Measurements from ENCODE around the gene LMO2. TPM values are rescaled to one million over a fixed set of nuclear protein-coding genes. Genes with fewer than 3 reads are reported as not detected.
A peak's percentile ranks its signal among the peaks of the same experiment; 100 is the strongest.

Gene LMO2
- total RNA-seq, 2 donors from 2014 or later, result 37.0 to 74.3 TPM

DNA sequence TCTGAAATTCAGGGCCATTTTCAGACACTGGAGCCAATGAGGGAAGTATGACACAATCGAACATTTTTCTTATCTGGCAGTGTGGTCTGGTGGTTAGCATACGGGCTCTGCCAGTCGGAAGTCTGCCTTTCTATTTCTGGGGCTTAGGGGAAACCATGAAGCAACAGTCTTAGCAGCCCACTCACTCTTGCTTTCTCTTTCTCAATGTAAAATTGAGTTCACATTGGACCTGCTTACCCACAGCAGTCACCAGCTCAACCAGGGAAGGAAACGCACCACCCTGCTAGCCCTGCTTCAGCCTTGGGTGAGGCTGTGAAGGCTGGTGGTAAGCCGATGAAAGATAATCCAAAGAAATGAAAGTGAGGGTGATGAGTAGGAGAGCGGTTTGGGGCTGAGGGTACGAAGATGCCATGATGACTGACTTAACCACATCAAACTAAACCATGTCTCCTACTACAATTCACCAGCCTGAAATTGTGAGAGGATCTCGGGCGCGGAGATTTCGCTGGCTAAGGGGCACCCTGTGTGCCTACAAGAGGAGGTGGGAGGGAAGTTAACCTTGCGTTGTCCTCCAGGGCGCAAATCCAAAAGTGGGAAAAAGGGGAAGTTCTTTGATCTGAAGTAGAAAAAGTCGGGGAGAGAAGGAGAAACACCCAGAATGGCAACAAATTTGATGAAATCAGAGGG is 2.0 kb upstream of the LMO2 start:
- no peaks in the 10 kb centered on the region for H3K27me3 ChIP-seq (replicated peaks; ENCODE audit: insufficient read depth)
- no peaks in the 10 kb centered on the region for H3K9me3 ChIP-seq
- DNase-seq (ENCODE audit: low spot score) (no peak), ATAC-seq (ENCODE audit: insufficient number of reproducible peaks, low FRiP score, low read depth) (no peak)
- peaks cover 4 to 6% of the 10 kb centered on the region in 2 donors for H3K4me1 ChIP-seq (ENCODE audit: control insufficient read depth in 1 of 2, low read depth in 2 of 2)
- no peaks in the 10 kb centered on the region for H3K36me3 ChIP-seq
- H3K27ac ChIP-seq, result no peak overlapping the region
- TF ChIP-seq, protein P1, sequence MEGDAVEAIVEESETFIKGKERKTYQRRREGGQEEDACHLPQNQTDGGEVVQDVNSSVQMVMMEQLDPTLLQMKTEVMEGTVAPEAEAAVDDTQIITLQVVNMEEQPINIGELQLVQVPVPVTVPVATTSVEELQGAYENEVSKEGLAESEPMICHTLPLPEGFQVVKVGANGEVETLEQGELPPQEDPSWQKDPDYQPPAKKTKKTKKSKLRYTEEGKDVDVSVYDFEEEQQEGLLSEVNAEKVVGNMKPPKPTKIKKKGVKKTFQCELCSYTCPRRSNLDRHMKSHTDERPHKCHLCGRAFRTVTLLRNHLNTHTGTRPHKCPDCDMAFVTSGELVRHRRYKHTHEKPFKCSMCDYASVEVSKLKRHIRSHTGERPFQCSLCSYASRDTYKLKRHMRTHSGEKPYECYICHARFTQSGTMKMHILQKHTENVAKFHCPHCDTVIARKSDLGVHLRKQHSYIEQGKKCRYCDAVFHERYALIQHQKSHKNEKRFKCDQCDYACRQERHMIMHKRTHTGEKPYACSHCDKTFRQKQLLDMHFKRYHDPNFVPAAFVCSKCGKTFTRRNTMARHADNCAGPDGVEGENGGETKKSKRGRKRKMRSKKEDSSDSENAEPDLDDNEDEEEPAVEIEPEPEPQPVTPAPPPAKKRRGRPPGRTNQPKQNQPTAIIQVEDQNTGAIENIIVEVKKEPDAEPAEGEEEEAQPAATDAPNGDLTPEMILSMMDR (IDR thresholded peaks at IDR 0.05), result no peak
- H3K4me3 ChIP-seq, result peak overlapping the region; percentile 20

DNA sequence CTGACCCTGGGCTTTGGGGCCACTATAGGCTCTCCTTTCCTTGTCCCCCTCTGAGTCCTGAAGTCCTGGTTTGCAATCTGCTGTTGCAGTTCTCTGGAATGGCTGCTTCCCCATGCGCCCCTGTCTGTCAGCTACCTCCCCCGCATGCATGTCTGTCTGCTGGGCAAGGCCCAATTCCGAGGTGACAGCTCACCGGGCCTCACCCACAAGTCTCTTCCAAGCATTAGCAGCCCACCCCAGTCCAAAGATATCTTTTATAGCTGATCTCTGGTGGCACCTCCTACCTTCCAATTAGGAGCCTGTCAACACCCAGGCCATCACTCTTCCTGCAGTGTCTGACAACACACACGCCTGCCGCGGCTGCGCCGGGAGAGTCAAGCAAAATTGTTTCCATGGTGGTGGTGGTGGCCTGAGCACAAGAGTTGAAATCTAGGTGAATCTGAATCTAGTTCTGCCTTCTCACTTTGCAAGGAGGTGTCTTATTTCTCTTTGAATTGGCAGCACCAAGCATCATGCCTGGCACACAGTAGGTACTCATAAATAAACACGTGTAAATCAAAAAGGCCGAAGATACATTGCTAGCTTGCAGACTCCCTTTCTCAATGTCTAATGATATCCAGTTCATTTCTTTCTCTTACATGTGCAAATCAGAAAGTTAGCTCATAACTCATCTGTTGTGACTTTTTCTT is 1.2 kb upstream of the LMO2 start:
- Histone ChIP-seq H3K27me3 (replicated peaks; ENCODE audit: insufficient read depth) (no peaks in the 10 kb centered on the region), H3K4me3 (no peak overlapping the region), H3K36me3 (no peaks in the 10 kb centered on the region), H3K9me3 (no peaks in the 10 kb centered on the region), H3K27ac (no peak overlapping the region), H3K4me1 (ENCODE audit: control insufficient read depth in 1 of 2, low read depth in 2 of 2) (no peaks in the 10 kb centered on the region)
- no peak for ATAC-seq (ENCODE audit: insufficient number of reproducible peaks, low FRiP score, low read depth)
- no peak for DNase-seq (ENCODE audit: low spot score)
- TF ChIP-seq, protein P1 (IDR thresholded peaks at IDR 0.05), result no peak

DNA sequence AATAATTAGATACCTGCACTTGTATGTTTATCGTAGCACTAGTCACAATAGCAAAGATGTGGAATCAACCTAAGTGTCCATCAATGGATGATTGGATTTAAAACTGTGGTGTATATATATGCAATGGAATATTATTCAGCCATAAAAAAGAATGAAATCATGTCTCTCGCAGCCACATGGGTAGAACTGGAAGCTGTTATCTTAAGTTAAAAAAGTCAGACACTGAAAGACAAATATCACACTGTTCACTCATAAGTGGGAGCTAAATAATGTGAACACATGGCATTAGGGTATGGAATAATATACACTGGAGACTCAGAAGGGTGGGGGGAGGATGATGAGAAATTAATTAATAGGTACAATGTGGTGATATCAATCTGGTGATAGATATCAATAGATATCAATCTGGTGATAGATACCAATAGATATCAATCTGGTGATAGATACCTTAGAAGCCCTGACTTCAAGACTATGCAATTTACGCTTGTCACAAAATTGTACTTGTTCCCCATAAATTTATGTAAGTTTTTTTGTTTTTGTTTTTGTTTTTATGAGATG is 2.0 kb downstream of the LMO2 start:
- Histone ChIP-seq H3K9me3 (no peaks in the 10 kb centered on the region), H3K36me3 (no peaks in the 10 kb centered on the region), H3K4me1 (ENCODE audit: control insufficient read depth in 1 of 2, low read depth in 2 of 2) (no peaks in the 10 kb centered on the region), H3K27me3 (replicated peaks; ENCODE audit: insufficient read depth) (no peaks in the 10 kb centered on the region), H3K4me3 (no peak overlapping the region), H3K27ac (no peak overlapping the region)
- TF ChIP-seq, protein P1 (IDR thresholded peaks at IDR 0.05), result no peak
- DNase-seq (ENCODE audit: low spot score), result no peak
- no peak for ATAC-seq (ENCODE audit: insufficient number of reproducible peaks, low FRiP score, low read depth)

DNA sequence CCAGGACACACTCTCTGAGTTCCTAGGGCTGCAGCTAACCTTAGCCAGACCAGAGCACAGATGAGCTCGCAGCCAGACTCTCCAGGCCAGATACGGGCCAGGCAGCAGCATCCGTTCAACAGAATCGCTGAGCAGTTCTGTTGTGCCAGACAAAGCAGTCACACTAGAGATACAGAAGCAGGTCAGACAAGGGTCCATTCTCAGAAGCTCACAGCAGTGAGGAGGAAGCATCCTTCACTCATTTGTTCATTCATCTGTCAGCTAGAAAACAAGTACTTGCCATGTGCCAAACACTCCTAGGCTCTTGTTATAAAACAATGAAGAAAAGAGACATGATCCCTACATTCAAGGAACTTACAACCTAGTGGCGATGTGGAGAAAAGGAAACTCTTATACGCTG is 2.6 kb downstream of the LMO2 start:
- Histone ChIP-seq H3K4me3 (no peak overlapping the region), H3K4me1 (ENCODE audit: control insufficient read depth in 1 of 2, low read depth in 2 of 2) (no peaks in the 10 kb centered on the region), H3K9me3 (no peaks in the 10 kb centered on the region), H3K36me3 (no peaks in the 10 kb centered on the region), H3K27me3 (replicated peaks; ENCODE audit: insufficient read depth) (no peaks in the 10 kb centered on the region), H3K27ac (no peak overlapping the region)
- no peak for DNase-seq (ENCODE audit: low spot score)
- no peak for ATAC-seq (ENCODE audit: insufficient number of reproducible peaks, low FRiP score, low read depth)
- TF ChIP-seq, protein P1 (IDR thresholded peaks at IDR 0.05), result no peak

DNA sequence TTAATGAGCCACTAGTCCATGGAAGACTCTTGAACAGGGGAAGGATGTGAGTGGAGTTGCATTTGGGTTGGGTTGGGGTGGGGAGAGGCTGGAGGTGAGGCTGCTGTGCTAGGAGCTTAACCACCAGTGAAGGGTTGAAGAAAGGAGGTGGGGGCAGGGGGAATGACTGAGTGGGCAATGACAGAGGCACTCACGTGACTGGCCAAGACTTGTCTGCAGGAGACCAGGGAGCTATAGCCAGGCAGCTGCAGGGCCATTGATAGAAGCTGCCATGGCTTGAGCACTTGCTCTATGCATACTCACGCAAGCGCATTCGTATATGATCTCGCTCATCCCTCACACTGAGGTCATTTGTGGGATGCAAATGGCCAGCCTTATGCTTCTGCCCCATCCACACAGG is 4.0 kb downstream of the LMO2 start:
- no peaks in the 10 kb centered on the region for H3K36me3 ChIP-seq
- H3K27ac ChIP-seq, result no peak overlapping the region
- H3K4me3 ChIP-seq, result no peak overlapping the region
- no peaks in the 10 kb centered on the region for H3K4me1 ChIP-seq (ENCODE audit: control insufficient read depth in 1 of 2, low read depth in 2 of 2)
- ATAC-seq (ENCODE audit: insufficient number of reproducible peaks, low FRiP score, low read depth) (no peak), DNase-seq (ENCODE audit: low spot score) (no peak)
- TF ChIP-seq, protein P1 (IDR thresholded peaks at IDR 0.05), result no peak
- no peaks in the 10 kb centered on the region for H3K9me3 ChIP-seq
- H3K27me3 ChIP-seq (replicated peaks; ENCODE audit: insufficient read depth), result no peaks in the 10 kb centered on the region
